Measurements from ENCODE around the gene JARID2.

The JARID2 gene

DNA sequence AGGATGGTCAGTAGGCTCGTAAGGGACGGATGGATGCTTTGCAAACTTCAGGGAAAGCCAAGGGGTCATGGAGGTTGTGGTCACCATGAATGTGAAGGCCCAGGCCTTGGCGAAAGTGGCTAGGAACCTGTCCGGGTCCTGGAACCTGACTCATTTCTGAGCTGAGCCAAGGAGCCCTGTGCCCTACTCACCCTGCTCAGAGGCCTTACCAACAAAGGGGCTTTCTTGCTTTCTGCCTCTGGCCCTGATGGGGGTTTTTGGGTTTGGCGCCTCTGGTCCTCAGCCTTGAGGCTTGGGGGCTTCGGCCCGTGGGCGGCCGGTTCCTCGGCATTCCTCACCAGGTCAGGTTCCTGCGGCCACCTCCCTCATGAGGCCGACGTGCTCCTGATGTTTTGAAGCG, 261.9 kb downstream of the JARID2 start:
- TF ChIP-seq, protein P1, sequence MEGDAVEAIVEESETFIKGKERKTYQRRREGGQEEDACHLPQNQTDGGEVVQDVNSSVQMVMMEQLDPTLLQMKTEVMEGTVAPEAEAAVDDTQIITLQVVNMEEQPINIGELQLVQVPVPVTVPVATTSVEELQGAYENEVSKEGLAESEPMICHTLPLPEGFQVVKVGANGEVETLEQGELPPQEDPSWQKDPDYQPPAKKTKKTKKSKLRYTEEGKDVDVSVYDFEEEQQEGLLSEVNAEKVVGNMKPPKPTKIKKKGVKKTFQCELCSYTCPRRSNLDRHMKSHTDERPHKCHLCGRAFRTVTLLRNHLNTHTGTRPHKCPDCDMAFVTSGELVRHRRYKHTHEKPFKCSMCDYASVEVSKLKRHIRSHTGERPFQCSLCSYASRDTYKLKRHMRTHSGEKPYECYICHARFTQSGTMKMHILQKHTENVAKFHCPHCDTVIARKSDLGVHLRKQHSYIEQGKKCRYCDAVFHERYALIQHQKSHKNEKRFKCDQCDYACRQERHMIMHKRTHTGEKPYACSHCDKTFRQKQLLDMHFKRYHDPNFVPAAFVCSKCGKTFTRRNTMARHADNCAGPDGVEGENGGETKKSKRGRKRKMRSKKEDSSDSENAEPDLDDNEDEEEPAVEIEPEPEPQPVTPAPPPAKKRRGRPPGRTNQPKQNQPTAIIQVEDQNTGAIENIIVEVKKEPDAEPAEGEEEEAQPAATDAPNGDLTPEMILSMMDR (IDR thresholded peaks at IDR 0.05; ENCODE audit: control insufficient read depth, extremely low read depth, insufficient read depth) = no peak
- DNase-seq (ENCODE audit: low read depth) = no peak

DNA sequence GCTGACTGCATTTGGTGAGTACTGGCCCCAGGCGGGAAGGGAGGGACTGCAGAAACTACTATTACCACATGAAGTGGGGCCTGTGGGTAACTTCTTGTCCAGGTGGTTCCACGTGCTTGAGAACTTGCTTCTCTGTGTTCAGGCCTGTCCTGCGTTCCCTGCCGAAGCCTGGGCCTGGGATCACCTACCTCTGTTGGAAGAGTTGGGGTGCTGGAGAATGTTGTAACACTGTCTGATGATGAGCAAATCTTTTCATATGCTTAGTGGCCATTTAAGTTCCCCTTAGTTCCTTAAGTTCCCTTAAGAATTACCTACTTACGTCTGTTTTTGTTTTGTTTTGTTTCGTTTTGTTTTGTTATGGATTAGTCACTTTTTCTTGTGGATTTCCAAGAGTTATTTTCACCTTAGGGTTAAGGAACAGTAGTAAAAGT, 262.6 kb downstream of the JARID2 start:
- no peak overlapping the region for H3K4me3 ChIP-seq (ENCODE audit: low read depth, low read length)
- TF ChIP-seq, protein P1 (IDR thresholded peaks at IDR 0.05; ENCODE audit: control insufficient read depth, extremely low read depth, insufficient read depth) = no peak
- no peak for DNase-seq (ENCODE audit: low read depth)

More for the DNA sequence above, 261.9 kb downstream of the JARID2 start:
- no peak overlapping the region for H3K4me3 ChIP-seq (ENCODE audit: low read depth, low read length)

DNA sequence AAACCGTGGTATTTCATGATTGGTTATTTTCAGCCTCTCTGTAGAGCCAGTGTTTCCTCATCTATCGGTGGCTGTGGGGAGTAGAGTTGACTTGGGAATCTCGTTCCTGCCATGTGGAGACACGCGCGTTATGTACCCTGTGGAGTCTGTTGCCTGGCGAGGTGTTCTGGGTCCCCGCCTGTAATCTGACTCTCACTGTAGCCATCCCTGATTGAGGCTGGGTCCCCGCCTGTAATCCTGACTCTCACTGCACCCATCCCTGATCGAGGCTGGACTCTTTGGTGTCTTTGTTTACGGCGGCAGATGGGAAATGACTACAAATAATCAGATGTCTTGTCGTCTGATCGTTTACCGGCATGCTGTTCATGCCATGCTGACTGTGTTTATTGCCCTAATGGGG, 263.1 kb downstream of the JARID2 start:
- DNase-seq (ENCODE audit: low read depth) = no peak
- TF ChIP-seq, protein P1 (IDR thresholded peaks at IDR 0.05; ENCODE audit: control insufficient read depth, extremely low read depth, insufficient read depth) = no peak
- H3K4me3 ChIP-seq (ENCODE audit: low read depth, low read length) = no peak overlapping the region

DNA sequence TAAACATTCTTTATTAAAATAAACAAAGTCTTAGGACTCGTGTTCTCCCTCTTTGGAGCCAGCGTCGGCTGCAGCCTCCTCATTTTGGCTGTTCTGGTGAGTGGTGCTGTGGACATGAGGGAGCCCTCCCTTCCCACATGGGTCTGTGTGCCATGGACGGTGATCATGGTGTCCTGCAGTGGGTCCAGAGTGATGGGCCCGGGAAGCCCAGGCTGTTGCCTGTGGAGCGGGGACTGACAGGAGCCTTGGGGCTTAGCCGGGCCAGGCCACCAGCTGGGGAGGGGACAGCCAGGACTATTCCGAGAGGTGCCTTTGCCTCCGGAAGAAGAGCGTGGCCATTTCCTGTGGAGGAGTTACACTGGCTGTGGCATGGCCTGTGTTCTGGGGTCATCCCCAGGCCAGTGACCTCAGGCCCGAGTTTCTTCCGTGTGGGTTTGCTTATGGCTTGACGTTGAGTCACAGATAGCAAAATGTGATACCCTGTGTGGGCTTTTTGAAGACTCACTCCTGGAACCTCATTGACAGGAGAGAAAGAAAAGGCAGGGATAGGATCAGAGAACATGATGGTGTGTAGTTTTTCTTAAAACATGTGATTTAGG, 263.6 kb downstream of the JARID2 start:
- H3K4me3 ChIP-seq (ENCODE audit: low read depth, low read length) = no peak overlapping the region
- TF ChIP-seq, protein P1 (IDR thresholded peaks at IDR 0.05; ENCODE audit: control insufficient read depth, extremely low read depth, insufficient read depth) = no peak
- no peak for DNase-seq (ENCODE audit: low read depth)

DNA sequence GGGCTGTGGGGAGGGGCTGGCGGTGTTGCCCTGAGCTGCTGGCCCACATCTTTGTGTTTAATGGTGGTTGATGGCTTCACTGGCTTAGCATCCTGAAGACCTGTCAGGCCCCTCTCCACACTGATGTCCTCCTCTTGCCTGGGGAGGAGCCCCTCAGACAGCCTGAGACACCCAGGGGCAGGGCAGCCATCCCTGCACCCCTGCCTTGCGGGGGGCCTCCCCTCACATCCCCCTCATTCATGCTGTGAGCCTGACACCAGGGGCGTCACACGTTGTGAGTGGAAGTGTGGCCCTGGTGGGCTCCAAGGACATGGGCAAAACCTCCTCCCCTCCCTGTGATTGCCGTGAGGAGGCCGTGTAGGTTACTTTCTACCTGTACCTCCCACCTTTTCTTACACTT, 264.3 kb downstream of the JARID2 start:
- no peak for DNase-seq (ENCODE audit: low read depth)
- TF ChIP-seq, protein P1 (IDR thresholded peaks at IDR 0.05; ENCODE audit: control insufficient read depth, extremely low read depth, insufficient read depth) = no peak
- H3K4me3 ChIP-seq (ENCODE audit: low read depth, low read length) = no peak overlapping the region

DNA sequence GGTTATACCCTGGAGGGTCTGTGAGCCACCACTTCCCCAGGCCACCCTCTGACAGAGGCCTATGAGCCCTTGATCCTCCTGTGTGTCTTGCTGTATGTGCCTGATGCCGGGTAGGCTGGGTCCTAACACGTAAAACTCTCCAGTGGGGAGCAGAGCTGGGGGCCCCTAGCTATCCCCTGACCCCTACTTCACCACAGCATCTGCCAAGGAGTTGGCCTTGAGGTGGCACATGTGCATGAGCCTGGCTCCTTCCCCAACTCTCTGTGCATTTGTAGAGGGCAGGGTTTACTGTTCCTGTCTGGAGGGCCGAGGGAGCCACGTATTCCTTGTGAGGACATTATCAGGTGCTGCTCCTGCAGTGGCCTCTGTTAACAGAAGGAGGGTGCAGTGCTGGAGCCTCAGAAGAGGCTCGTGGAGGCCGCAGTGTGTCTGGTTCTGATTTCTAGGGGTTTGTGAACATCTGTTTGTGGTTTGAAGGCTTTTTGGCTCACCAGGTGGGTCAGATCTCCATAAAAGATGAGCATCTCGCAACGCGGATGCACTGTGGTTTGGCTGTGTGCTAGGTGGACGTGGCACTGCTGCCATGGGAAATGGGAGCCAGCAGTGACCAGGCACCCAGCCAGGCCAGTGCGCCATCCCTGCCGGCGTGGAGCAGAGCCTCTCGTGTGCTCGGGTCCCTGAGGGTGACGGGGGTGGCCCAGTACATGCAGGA, 264.8 kb downstream of the JARID2 start:
- TF ChIP-seq, protein P1 (IDR thresholded peaks at IDR 0.05; ENCODE audit: control insufficient read depth, extremely low read depth, insufficient read depth) = no peak
- no peak for DNase-seq (ENCODE audit: low read depth)
- no peak overlapping the region for H3K4me3 ChIP-seq (ENCODE audit: low read depth, low read length)
